Measurements from ENCODE around the gene PTPN3. TPM values are rescaled to one million over a fixed set of nuclear protein-coding genes. Genes with fewer than 3 reads are reported as not detected.

Gene PTPN3
- total RNA-seq, 2 donors from 2014 or later: 23.6 to 26.7 TPM

DNA sequence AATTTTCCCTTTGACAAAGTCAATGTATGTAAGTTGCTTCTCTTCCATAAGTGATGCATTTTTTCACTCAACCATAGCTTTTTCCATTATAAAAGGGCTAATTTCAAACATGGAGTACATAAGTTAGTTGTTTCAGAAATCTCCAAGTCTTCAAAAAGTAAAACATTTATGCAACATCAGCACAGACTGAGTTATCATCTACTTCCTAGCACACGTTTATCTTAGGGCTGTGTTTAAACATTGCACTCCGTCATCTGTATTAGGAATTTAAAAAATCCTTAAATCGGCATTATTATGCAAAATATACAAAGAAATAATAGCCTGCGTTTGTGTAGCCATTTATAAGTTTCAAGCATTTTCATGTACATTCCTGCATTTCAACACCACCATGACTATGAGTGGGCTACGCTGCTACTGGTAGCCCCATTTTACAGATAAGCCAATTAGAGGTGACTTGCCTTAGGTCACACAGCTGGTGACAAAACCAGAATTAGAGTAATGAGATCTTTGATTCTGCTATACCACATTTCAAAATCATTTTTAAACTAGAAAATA is 43.4 kb downstream of the PTPN3 start:
- H3K4me1 ChIP-seq: no peaks in the 10 kb centered on the region
- H3K27ac ChIP-seq: no peak overlapping the region
- TF ChIP-seq, protein P1, sequence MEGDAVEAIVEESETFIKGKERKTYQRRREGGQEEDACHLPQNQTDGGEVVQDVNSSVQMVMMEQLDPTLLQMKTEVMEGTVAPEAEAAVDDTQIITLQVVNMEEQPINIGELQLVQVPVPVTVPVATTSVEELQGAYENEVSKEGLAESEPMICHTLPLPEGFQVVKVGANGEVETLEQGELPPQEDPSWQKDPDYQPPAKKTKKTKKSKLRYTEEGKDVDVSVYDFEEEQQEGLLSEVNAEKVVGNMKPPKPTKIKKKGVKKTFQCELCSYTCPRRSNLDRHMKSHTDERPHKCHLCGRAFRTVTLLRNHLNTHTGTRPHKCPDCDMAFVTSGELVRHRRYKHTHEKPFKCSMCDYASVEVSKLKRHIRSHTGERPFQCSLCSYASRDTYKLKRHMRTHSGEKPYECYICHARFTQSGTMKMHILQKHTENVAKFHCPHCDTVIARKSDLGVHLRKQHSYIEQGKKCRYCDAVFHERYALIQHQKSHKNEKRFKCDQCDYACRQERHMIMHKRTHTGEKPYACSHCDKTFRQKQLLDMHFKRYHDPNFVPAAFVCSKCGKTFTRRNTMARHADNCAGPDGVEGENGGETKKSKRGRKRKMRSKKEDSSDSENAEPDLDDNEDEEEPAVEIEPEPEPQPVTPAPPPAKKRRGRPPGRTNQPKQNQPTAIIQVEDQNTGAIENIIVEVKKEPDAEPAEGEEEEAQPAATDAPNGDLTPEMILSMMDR (IDR thresholded peaks at IDR 0.05): no peak
- no peak overlapping the region for H3K9ac ChIP-seq (ENCODE audit: low read depth in 2 of 2, low read length in 2 of 2)
- intact Hi-C loops (cut with DNase I): no loop called here
- no peaks in the 10 kb centered on the region for H3K9me3 ChIP-seq
- no peaks in the 10 kb centered on the region for H3K27me3 ChIP-seq
- DNase-seq: no peak
- no peak overlapping the region for H3K4me3 ChIP-seq
- H3K36me3 ChIP-seq: no peaks in the 10 kb centered on the region

DNA sequence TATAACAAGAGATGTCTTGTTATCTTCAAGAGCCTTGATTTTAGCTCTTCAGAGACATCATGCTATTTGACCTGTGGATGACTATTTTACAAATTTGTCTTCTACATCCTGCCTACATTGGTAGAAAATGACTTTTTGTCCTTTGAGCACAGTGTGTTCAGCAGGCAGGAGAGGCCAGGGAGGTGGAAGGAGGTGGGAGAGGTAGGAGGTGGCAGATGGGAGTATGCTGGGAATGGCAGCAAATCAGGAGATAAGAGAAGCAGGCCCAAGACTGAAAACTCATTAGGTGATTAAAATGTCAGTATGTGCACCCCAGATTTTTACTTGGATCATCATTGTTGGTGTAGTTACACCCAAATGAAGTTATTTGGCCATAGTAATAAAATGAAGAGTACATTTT is 44.1 kb downstream of the PTPN3 start:
- Histone ChIP-seq H3K9ac (ENCODE audit: low read depth in 2 of 2, low read length in 2 of 2) (no peak overlapping the region), H3K27me3 (no peaks in the 10 kb centered on the region), H3K4me3 (no peak overlapping the region), H3K27ac (no peak overlapping the region), H3K36me3 (no peaks in the 10 kb centered on the region), H3K9me3 (no peaks in the 10 kb centered on the region), H3K4me1 (no peaks in the 10 kb centered on the region)
- DNase-seq: no peak
- intact Hi-C loops (cut with DNase I): no loop called here
- TF ChIP-seq, protein P1 (IDR thresholded peaks at IDR 0.05): no peak

DNA sequence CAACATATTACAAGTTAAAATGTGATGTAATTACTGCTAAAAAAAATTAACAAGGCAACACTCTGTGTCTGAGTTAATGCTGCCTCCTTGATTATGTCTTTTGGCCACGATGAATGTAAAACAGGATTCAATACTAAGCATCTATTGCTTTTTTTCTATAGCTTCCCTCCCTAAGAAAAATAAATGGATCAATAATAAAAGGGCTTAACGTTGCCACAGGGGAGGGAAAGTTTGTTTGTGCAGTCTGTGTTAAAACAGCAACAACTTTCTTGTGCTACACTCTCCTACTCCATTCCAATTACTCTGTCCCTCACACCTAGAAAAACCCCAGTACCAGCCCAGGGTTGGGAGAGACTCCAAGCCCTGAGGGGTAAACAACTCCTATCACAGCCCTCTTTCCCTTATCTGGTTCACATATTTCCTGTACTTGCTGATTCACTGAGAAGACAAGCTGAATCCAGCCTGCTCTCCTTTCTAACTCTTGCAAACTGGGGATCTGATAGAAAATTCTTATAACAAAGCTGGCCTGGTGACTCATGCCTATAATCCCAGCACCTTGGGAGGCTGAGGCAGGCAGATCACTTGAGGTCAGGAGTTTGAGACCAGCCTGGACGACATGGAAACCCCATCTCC is 44.8 kb downstream of the PTPN3 start:
- Histone ChIP-seq H3K4me1 (no peaks in the 10 kb centered on the region), H3K9ac (ENCODE audit: low read depth in 2 of 2, low read length in 2 of 2) (no peak overlapping the region), H3K36me3 (no peaks in the 10 kb centered on the region), H3K27ac (no peak overlapping the region), H3K4me3 (no peak overlapping the region), H3K9me3 (no peaks in the 10 kb centered on the region), H3K27me3 (no peaks in the 10 kb centered on the region)
- no peak for DNase-seq
- intact Hi-C loops (cut with DNase I): no loop called here
- TF ChIP-seq, protein P1 (IDR thresholded peaks at IDR 0.05): no peak

DNA sequence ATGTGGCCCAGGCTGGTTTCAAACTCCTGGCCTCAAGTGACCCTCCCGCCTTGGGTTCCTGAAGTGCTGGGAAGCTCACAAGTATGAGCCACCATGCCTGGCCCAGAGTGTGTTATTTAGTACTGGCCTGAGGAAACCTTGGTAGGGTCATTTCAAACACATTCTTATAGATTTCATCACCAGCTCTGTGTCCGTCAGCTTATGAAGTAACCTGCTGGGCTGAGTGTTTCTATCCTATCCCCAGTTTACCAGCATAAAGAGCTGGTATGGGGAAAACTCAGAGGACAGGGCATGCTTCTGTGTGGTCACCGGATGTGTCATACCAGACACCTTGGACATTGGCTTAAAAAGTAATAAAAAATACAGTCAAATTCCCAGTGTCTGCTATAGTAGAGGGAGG is 45.3 kb downstream of the PTPN3 start:
- TF ChIP-seq, protein P1 (IDR thresholded peaks at IDR 0.05): no peak
- Histone ChIP-seq H3K9me3 (no peaks in the 10 kb centered on the region), H3K9ac (ENCODE audit: low read depth in 2 of 2, low read length in 2 of 2) (no peak overlapping the region), H3K4me1 (no peaks in the 10 kb centered on the region), H3K4me3 (no peak overlapping the region), H3K36me3 (no peaks in the 10 kb centered on the region), H3K27ac (no peak overlapping the region), H3K27me3 (no peaks in the 10 kb centered on the region)
- intact Hi-C loops (cut with DNase I): no loop called here
- no peak for DNase-seq

DNA sequence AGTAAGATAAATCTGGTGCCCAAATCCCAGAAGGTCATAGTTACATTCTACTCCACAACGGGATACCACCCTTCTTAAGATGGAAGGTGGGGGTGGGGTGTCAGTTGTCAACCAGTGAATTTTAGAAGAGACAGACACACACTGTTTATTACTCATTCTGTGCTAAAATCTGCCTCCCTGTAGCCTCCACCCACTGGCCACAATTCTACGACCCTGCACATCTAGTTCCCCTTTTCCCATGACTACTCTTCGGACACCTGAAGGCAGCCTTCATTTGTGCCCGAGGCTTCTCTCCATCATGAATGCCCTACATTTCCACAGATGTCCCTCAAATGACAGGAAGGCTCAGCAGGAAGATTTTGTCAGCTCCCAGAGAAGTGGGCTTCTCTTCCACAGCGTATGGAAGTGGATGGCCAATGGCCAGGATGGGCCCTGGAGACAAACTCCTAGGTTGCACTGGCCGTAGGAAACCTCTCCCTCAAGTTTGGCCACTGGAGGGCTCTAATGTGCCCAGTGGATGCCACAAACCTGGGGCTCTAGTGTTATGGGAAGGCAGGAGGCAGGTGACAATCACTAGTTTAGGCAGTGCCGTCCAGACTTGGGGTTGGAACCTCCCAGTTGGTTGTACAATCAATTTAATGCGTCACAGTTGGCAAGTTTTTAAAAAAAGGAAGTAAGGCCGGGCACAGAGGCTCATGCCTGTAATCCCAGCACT is 46.6 kb downstream of the PTPN3 start:
- TF ChIP-seq, protein P1 (IDR thresholded peaks at IDR 0.05): no peak
- no peaks in the 10 kb centered on the region for H3K9me3 ChIP-seq
- no peak overlapping the region for H3K4me3 ChIP-seq
- H3K27me3 ChIP-seq: no peaks in the 10 kb centered on the region
- H3K27ac ChIP-seq: no peak overlapping the region
- no peak overlapping the region for H3K9ac ChIP-seq (ENCODE audit: low read depth in 2 of 2, low read length in 2 of 2)
- DNase-seq: no peak
- H3K4me1 ChIP-seq: no peaks in the 10 kb centered on the region
- no peaks in the 10 kb centered on the region for H3K36me3 ChIP-seq
- intact Hi-C loops (cut with DNase I): no loop called here

Measured in colonic mucosa (tissue), 4 donors.